Erythroblast (primary cell): Measurements from ENCODE around the gene GLDC.
"Not testable (repeated sequence)": the region's sequence is repeated elsewhere in the genome, so short reads cannot be mapped to it uniquely, and the experiment has no call there.

Experiments
- DNase-seq, 2 experiments: peaks; one replicate each; lab custom pipeline; 2025; lab: John Stamatoyannopoulos, UW
- GATA1 ChIP-seq: IDR thresholded peaks from 2 replicates; pipeline ENCODE4 v1.6.1; 2011; ENCODE audit warnings: low read depth, mild to moderate bottlenecking, control low read depth, low read length, moderate library complexity
- POLR2A ChIP-seq: IDR thresholded peaks from 2 replicates; pipeline ENCODE4 v1.6.1; 2011; ENCODE audit warnings: mild to moderate bottlenecking, low read length

Gene GLDC

DNA sequence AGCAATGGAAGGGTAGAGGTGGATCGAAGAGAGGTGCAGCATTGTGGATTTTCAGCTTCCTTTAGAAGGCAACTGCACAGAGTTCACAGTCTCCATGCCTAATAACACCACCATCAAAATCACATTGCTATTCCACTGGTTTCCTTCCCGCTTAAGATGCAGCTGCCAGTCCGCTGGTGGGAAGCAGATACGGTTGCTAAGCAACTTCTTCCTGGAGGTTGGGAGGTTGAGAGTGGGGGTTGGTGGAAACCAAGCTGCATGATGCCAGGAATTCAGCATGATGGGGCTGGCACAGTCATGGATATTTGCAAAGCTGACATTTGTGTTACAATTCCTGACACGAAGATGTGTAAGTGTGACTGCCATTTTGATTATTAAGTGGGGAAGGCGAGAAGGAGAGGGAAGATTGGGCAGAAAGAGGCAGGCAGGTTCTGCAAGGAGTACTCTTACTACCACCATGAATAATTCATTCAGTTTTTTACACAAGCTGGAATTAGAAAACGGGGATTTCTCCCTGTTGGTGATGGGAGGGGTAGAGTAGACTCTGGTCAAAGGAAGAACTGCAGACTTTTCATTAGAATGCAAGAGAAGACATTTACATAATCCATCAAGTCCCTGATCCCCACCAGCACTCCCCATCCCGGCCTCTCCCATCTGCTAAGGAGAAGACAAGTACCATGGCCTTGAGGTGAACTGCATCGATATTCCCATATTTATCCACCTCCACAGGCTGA, 87.5 kb downstream of the GLDC start:
- no peak for TF ChIP-seq POLR2A
- no peak for TF ChIP-seq GATA1
- DNase-seq = no peak

DNA sequence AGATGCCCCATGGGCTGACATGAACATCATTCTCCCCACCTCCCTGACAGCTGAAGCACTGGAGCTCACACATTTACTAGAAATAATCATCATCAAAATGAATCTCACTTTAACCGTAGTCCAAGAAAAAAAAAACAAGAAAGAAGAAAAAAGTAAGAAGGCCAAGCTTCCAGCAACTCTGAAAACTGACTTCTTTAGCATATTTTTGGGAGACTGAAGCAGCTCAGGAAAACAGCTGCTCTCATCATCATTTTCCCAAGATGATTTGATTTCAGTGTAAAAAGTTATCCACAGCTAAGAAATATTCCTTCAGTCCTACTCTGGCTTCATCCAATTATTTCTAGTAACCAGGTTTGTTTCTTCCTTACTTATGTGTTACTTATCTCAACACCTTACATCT, 91.7 kb downstream of the GLDC start:
- TF ChIP-seq GATA1 (no peak), POLR2A (no peak)
- DNase-seq = no peak

DNA sequence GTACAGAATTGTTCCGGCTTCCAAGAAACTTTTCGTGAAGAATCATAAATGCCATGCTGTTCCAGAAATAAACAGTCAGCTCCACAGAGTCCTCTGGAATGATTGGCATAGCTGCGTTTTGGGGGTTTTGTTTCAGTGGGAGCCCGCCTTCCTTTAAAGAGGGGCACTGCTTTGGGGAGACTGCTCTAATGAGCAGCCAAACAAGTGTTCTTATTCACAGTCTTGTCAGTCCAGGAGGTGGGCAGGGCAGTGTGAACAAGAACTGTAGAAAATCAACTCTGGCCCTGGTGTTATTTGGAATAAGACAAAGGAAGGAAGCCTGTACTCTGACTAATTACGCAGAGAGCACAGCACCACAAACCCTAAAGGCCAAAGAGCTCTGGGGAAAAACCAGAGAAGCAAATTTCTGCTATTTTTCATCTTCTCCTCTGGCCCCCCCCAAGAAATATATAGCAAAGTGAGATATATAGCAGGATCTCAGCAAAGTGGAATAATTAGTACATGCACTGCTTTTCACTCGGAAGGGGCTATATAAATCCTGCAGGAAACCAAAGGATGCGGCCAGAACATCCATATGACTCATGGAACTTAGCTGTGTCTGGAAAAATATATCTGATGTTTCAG, 92.9 kb downstream of the GLDC start:
- no peak for DNase-seq
- no peak for TF ChIP-seq GATA1
- TF ChIP-seq POLR2A = no peak

DNA sequence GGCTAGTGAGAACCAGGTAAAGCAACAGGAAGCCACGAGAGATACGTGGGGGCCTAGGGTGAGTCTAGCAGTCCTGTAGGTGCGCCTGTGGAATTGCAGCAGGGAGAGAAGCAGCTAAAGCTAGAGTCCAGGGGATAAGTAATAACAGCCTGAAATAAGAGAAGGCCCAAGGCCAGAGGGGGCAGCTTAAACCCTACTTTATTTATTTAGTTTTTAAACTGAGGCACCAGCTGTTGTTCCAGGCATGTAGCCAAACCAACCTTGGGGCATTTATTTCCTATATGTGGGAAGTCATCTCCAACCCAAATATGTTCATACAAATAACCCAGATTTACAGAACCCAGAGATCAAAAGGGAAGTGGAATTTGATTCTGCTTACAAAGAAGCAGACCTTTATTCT, 93.5 kb downstream of the GLDC start:
- TF ChIP-seq GATA1 (no peak), POLR2A (no peak)
- DNase-seq = no peak

DNA sequence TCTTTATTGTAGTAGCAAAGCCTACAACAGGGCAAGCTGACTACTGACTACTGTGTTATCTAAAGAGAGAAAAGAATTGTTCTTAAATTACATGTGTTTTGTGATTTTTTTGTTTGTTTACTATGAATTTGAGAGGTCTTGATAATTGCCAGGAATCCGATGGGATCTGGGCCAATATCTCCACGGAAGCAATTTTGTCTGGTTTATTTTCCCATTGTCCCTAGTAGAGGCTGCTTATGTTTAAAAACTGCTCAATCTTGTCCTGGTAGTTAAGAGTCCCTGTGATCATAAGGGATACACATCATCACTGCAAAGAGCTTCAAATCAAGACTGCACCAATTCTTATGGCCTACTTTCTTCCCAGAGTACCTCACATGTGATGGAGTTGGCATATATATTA, 94.4 kb downstream of the GLDC start:
- no peak for DNase-seq
- TF ChIP-seq GATA1 = no peak
- TF ChIP-seq POLR2A = no peak

GRCh38 chr9:6549106-6549800, 96.3 kb downstream of the GLDC start:
- no peak for TF ChIP-seq GATA1
- TF ChIP-seq POLR2A = no peak
- DNase-seq = no peak

GRCh38 chr9:6545017-6545691, 100.4 kb downstream of the GLDC start:
- no peak for DNase-seq

GRCh38 chr9:6543204-6543603, 102.3 kb downstream of the GLDC start:
- DNase-seq = no peak
- no peak for TF ChIP-seq POLR2A
- TF ChIP-seq GATA1 = no peak

More at GRCh38 chr9:6545017-6545691, 100.4 kb downstream of the GLDC start:
- TF ChIP-seq GATA1 (no peak), POLR2A (no peak)

- not testable (repeated sequence) for DNase-seq
Measured at GRCh38 chr9:6542617-6543016, 102.9 kb downstream of the GLDC start.

- DNase-seq = no peak
- no peak for TF ChIP-seq POLR2A
- TF ChIP-seq GATA1 = no peak
Measured at GRCh38 chr9:6538666-6539071, 106.9 kb downstream of the GLDC start.

GRCh38 chr9:6535594-6535993, 109.9 kb downstream of the GLDC start:
- no peak for DNase-seq
- TF ChIP-seq POLR2A = no peak
- no peak for TF ChIP-seq GATA1

DNA sequence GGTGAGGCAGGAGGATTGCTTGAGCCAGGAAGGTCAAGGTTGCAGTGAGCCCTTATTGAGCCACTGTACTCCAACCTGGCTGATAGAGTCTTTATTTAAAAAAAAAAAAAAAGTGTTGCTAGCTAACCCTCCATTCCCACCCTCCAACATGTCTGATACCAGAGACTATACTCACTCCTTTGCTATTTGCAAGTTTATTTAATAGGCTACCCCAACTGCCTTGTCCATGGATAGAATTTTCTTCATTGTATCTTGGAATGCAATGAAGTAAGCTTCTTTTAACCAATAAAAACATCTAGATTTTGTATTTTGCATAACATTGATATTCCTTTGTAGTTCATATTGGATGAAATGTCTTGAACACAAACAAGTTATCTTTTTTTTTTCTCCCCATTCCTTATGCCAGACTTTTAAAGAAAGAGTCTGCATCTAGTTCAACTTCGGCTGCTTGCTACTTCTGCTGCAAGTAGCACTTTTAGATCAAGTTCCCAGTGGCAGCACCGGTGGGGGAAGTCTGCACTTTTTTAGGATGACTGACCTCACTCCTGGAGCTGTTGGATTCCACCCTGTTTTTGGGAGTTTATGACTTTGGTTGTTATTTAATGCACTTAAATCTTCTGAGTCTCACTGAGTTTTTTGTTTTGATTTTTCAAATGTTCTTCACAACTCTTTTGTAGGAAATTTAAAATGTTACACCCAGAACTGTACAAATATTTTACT, 120.0 kb downstream of the GLDC start:
- no peak for DNase-seq
- TF ChIP-seq GATA1 (no peak), POLR2A (no peak)

GRCh38 chr9:6522263-6522662, 123.3 kb downstream of the GLDC start:
- TF ChIP-seq GATA1 = no peak
- no peak for TF ChIP-seq POLR2A
- DNase-seq = no peak

- DNase-seq = no peak
- TF ChIP-seq GATA1 (no peak), POLR2A (no peak)
Measured at GRCh38 chr9:6512085-6512657, 133.4 kb downstream of the GLDC start.
